ENCODE measurements around the gene ADAP1. TPM values are rescaled to one million over a fixed set of nuclear protein-coding genes. Genes with fewer than 3 reads are reported as not detected.

ADAP1 gene
- total RNA-seq, 2 experiments from 2014 or later, result 2.4 to 7.0 TPM

- no TSS peak for BruUV-seq (replicated peaks)
- ChIA-PET POLR2A (no interaction called here), CTCF (ENCODE audit: unreplicated experiment) (no interaction called here)
- Histone ChIP-seq H3K4me1 (ENCODE audit: insufficient read depth, low read length, poor library complexity, severe bottlenecking) (peaks cover 8% of the 10 kb centered on the region), H2AFZ (ENCODE audit: low read length) (no peak overlapping the region), H3K36me3 (ENCODE audit: insufficient read depth, low read length) (peaks cover 43% of the 10 kb centered on the region), H4K20me1 (ENCODE audit: insufficient read depth, low read length) (peaks cover 13% of the 10 kb centered on the region), H3K9me2 (ENCODE audit: insufficient read depth, low read length) (no peaks in the 10 kb centered on the region), H3K9me3 (ENCODE audit: low read length) (no peaks in the 10 kb centered on the region), H3K4me3 (ENCODE audit: low read depth, low read length, poor library complexity, severe bottlenecking) (no peak overlapping the region), H3K79me2 (ENCODE audit: insufficient read depth, low read depth, low read length) (peaks cover 87% of the 10 kb centered on the region), H3K27ac (ENCODE audit: low read depth, low read length, poor library complexity, severe bottlenecking) (no peak overlapping the region), H3K4me2 (ENCODE audit: low read length) (no peak overlapping the region)
- TF ChIP-seq CTCF (conservative IDR thresholded peaks at IDR 0.05; ENCODE audit: low read length) (no peak), EZH2phosphoT487 (IDR thresholded peaks at IDR 0.05; ENCODE audit: borderline replicate concordance, low read depth, low read length) (no peak)
- no peak for DNase-seq (ENCODE audit: low spot score)
- intact Hi-C loops (cut with micrococcal nuclease; ENCODE audit: unreplicated experiment), result no loop called here
These were observed 72.8 kb downstream of the ADAP1 start for GRCh38 chr7:881441-882234.

GRCh38 chr7:880450-880849, 74.0 kb downstream of the ADAP1 start:
- H3K4me1 ChIP-seq (ENCODE audit: insufficient read depth, low read length, poor library complexity, severe bottlenecking), result peaks cover 13% of the 10 kb centered on the region
- CTCF ChIA-PET (ENCODE audit: unreplicated experiment), result no interaction called here
- intact Hi-C loops (cut with micrococcal nuclease; ENCODE audit: unreplicated experiment), result no loop called here
- no peak overlapping the region for H3K4me2 ChIP-seq (ENCODE audit: low read length)
- TF ChIP-seq EZH2phosphoT487 (IDR thresholded peaks at IDR 0.05; ENCODE audit: borderline replicate concordance, low read depth, low read length) (no peak), CTCF (conservative IDR thresholded peaks at IDR 0.05; ENCODE audit: low read length) (no peak)
- no peak overlapping the region for H3K27ac ChIP-seq (ENCODE audit: low read depth, low read length, poor library complexity, severe bottlenecking)
- POLR2A ChIA-PET, result no interaction called here
- no peaks in the 10 kb centered on the region for H3K9me3 ChIP-seq (ENCODE audit: low read length)
- peaks cover 13% of the 10 kb centered on the region for H4K20me1 ChIP-seq (ENCODE audit: insufficient read depth, low read length)
- no peak overlapping the region for H2AFZ ChIP-seq (ENCODE audit: low read length)
- BruUV-seq (replicated peaks), result no TSS peak
- H3K36me3 ChIP-seq (ENCODE audit: insufficient read depth, low read length), result peaks cover 40% of the 10 kb centered on the region
- no peaks in the 10 kb centered on the region for H3K9me2 ChIP-seq (ENCODE audit: insufficient read depth, low read length)
- peaks cover 84% of the 10 kb centered on the region for H3K79me2 ChIP-seq (ENCODE audit: insufficient read depth, low read depth, low read length)
- H3K4me3 ChIP-seq (ENCODE audit: low read depth, low read length, poor library complexity, severe bottlenecking), result no peak overlapping the region
- no peak for DNase-seq (ENCODE audit: low spot score)

- no peak overlapping the region for H3K4me3 ChIP-seq (ENCODE audit: low read depth, low read length, poor library complexity, severe bottlenecking)
- H3K9me3 ChIP-seq (ENCODE audit: low read length), result no peaks in the 10 kb centered on the region
- no peak overlapping the region for H3K27ac ChIP-seq (ENCODE audit: low read depth, low read length, poor library complexity, severe bottlenecking)
- H3K36me3 ChIP-seq (ENCODE audit: insufficient read depth, low read length), result peaks cover 42% of the 10 kb centered on the region
- DNase-seq (ENCODE audit: low spot score), result no peak
- peaks cover 21% of the 10 kb centered on the region for H3K4me1 ChIP-seq (ENCODE audit: insufficient read depth, low read length, poor library complexity, severe bottlenecking)
- H3K79me2 ChIP-seq (ENCODE audit: insufficient read depth, low read depth, low read length), result peaks cover 77% of the 10 kb centered on the region
- POLR2A ChIA-PET, result interaction anchor here (0.6 to 0.7 kb wide), 2 partner anchors 66 to 101 kb away, joined by 3 to 8 read pairs; no protein-coding TSS in a partner anchor
- no TSS peak for BruUV-seq (replicated peaks)
- no peak overlapping the region for H3K4me2 ChIP-seq (ENCODE audit: low read length)
- no peaks in the 10 kb centered on the region for H3K9me2 ChIP-seq (ENCODE audit: insufficient read depth, low read length)
- intact Hi-C loops (cut with micrococcal nuclease; ENCODE audit: unreplicated experiment), result no loop called here
- TF ChIP-seq EZH2phosphoT487 (IDR thresholded peaks at IDR 0.05; ENCODE audit: borderline replicate concordance, low read depth, low read length) (no peak), CTCF (conservative IDR thresholded peaks at IDR 0.05; ENCODE audit: low read length) (no peak)
- no peak overlapping the region for H2AFZ ChIP-seq (ENCODE audit: low read length)
- CTCF ChIA-PET (ENCODE audit: unreplicated experiment), result no interaction called here
- peaks cover 13% of the 10 kb centered on the region for H4K20me1 ChIP-seq (ENCODE audit: insufficient read depth, low read length)
These were observed 74.8 kb downstream of the ADAP1 start for GRCh38 chr7:879706-880105.

Measured in OCI-LY7 (cell line).